ENCODE results near the gene KBTBD4.
"Not testable (repeated sequence)": the region's sequence is repeated elsewhere in the genome, so short reads cannot be mapped to it uniquely, and the experiment has no call there.

Gene KBTBD4

DNA sequence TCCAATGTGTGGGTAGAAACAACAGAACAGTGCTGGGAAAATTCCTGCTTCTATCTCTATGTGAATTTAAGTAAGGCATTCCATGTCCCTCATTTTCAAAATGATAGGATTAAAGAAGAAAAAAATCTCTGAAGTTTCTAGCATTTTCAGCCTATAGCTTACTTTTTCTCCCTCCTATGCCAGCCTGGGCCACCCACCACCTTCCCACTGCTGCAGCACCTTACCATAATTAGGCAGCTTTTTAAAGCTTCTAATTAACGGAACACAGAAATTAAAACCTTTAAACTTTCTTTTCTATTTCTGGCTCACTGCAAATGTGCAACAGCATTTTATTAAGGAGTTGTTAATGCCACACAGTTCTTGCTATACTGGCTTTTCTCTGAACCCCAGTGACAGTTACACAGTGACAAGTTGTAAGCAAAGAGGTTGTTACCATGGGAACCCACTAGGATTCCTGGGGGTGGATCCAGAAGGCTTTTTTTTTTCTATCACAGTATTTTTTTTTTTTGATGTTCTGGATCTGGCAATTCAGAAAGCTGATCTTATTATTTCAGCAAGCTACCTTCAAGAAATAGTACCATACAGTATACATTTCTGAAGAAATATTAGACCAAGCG is 46.1 kb downstream of the KBTBD4 start:
- Histone ChIP-seq H3K27me3 (no peaks in the 10 kb centered on the region), H3K4me2 (peak overlapping the region; percentile 60 to 77 (median 74)), H3K27ac (peak overlapping the region; percentile 6 to 83 (median 78); a peak in 21 of 22 replicates), H3K4me1 (peaks cover 60 to 81% (median 71%) of the 10 kb centered on the region in 10 experiments), H3K9me3 (replicated peaks in 1 of 11) (no peaks in the 10 kb centered on the region), H4K20me1 (peaks cover 90 to 100% (median 100%) of the 10 kb centered on the region in 11 experiments), H3K4me3 (no peak overlapping the region), H3K36me3 (peaks cover 24 to 68% (median 62%) of the 10 kb centered on the region in 11 experiments; a peak in 21 of 22 replicates), H3K9ac (peak overlapping the region in 10 of 11 experiments; percentile 19 to 63 (median 50); a peak in 17 of 22 replicates)
- TF ChIP-seq Cebpa-rat (IDR thresholded peaks at IDR 0.05) = no peak

DNA sequence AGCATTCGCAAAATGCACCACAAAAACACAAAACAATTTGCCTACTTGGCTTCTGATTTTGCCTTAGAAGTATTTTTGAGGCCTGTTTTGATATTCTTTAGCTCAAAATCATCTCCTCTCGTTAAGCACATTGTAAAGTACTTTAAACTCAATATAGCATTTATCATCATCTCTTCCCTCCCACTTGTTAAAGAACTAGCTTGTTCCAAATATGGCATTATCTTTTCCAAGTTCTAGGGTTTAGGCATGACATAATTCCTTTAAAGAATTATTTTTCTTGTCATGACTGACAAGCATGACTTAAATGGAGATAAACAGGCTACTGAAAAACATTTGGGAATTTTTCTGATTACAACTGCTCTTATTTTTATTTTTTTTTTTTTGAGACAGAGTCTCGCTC is 47.1 kb downstream of the KBTBD4 start:
- H3K36me3 ChIP-seq = peaks cover 24 to 73% (median 61%) of the 10 kb centered on the region in 11 experiments; a peak in 21 of 22 replicates

DNA sequence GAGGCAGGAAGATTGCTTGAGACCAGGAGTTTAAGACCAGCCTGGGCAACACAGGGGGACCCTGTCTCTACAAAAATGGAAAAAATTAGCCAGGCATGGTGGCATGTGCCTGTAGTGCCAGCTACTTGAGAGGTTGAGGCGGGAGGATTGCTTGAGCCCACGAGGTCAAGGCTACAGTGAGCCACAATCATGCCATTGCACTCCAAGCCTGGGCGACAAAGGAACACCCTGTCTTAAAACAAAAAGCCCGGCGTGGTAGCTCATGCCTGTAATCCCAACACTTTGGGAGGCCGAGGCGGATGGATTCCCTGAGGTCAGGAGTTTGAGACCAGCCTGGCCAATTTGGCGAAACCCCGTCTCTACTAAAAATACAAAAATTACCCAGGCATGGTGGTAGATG is 48.0 kb downstream of the KBTBD4 start:
- not testable (repeated sequence) for H3K9me3 ChIP-seq (replicated peaks in 1 of 11); H3K27me3 ChIP-seq; H3K4me3 ChIP-seq
- peaks cover 90 to 100% (median 100%) of the 10 kb centered on the region in 11 experiments for H4K20me1 ChIP-seq
- peak overlapping the region in 4 of 11 experiments; percentile 4 to 60 (median 10); a peak in 1 of 22 replicates for H3K4me2 ChIP-seq
- H3K36me3 ChIP-seq = peaks cover 17 to 70% (median 56%) of the 10 kb centered on the region in 11 experiments; a peak in 21 of 22 replicates
- H3K4me1 ChIP-seq = peaks cover 46 to 81% (median 60%) of the 10 kb centered on the region in 10 experiments
- peak overlapping the region in 5 of 11 experiments; percentile 4 to 34 (median 15); a peak in 5 of 22 replicates for H3K9ac ChIP-seq
- peak overlapping the region in 9 of 11 experiments; percentile 13 to 83 (median 75); a peak in 15 of 22 replicates for H3K27ac ChIP-seq

More for the DNA sequence above, 47.1 kb downstream of the KBTBD4 start:
- Histone ChIP-seq H3K4me3 (no peak overlapping the region), H3K27ac (peak overlapping the region in 10 of 11 experiments; percentile 66 to 83 (median 78); a peak in 12 of 22 replicates), H3K9ac (peak overlapping the region in 2 of 11 experiments; percentile 35 to 58; a peak in 1 of 22 replicates), H3K27me3 (no peaks in the 10 kb centered on the region), H3K9me3 (replicated peaks in 1 of 11) (no peaks in the 10 kb centered on the region), H3K4me2 (peak overlapping the region in 10 of 11 experiments; percentile 60 to 77 (median 72); a peak in 18 of 22 replicates), H3K4me1 (peaks cover 52 to 81% (median 65%) of the 10 kb centered on the region in 10 experiments), H4K20me1 (peaks cover 90 to 100% (median 100%) of the 10 kb centered on the region in 11 experiments)
- no peak for TF ChIP-seq Cebpa-rat (IDR thresholded peaks at IDR 0.05)

DNA sequence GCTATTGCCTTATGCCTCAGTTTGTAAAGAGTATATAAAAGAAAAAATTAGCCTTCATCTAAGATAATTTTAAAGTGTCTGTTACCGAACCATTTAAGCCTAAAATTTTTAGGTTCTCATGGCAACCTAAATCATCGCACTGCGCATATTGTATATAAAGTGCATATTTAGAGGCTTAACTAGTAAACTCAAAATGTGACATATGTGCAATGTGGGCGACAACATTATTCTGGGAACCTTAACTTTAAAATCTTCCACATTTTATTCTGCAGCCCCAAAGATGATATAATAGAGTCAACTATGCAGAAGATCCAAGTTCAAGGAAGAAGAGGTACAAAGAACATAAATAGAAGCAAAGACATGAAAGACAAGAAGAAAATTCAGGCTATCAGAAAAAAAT is 48.8 kb downstream of the KBTBD4 start:
- peak overlapping the region in 2 of 11 experiments; percentile 79 to 83; a peak in 3 of 22 replicates for H3K27ac ChIP-seq
- H3K4me3 ChIP-seq = no peak overlapping the region
- peaks cover 49 to 81% (median 60%) of the 10 kb centered on the region in 10 experiments for H3K4me1 ChIP-seq
- H3K9me3 ChIP-seq (replicated peaks in 1 of 11) = no peaks in the 10 kb centered on the region
- peaks cover 15 to 67% (median 57%) of the 10 kb centered on the region in 11 experiments; a peak in 21 of 22 replicates for H3K36me3 ChIP-seq
- H3K27me3 ChIP-seq = no peaks in the 10 kb centered on the region
- peaks cover 92 to 100% (median 100%) of the 10 kb centered on the region in 11 experiments for H4K20me1 ChIP-seq
- TF ChIP-seq Cebpa-rat (IDR thresholded peaks at IDR 0.05) = no peak
- no peak overlapping the region for H3K4me2 ChIP-seq
- 0 out of 22 replicates have a peak overlapping the region, but pooled peaks of 1 of the 11 experiments have one; percentile 31 for H3K9ac ChIP-seq

DNA sequence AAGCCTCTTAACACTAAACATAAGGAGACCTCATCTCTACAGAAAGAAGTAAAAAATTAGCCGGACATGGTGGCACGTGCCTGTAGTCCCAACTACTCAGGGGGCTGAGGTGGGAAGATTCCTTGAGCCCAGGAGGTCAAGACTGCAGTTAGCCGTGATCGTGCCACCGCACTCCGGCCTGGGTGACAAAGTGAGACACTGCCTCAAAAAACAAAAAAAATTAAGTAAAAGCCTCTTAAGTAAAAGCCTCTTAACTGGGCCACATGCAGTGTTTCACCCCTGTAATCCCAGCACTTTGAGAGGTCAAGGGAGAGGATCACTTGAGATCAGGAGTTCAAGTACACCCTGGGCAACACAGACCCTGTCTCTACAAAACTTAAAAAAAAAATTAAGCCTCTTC is 51.6 kb downstream of the KBTBD4 start:
- Histone ChIP-seq H3K4me2 (peak overlapping the region in 2 of 11 experiments; percentile 32 to 92; a peak in 2 of 22 replicates), H4K20me1 (peaks cover 98 to 100% (median 100%) of the 10 kb centered on the region in 11 experiments), H3K36me3 (peaks cover 15 to 54% (median 50%) of the 10 kb centered on the region in 11 experiments; a peak in 21 of 22 replicates), H3K4me3 (no peak overlapping the region), H3K27me3 (no peaks in the 10 kb centered on the region), H3K27ac (0 out of 22 replicates have a peak overlapping the region, but pooled peaks of 2 of the 11 experiments have one; percentile 3 to 10), H3K9ac (peak overlapping the region in 2 of 11 experiments; percentile 43 to 52; a peak in 2 of 22 replicates), H3K4me1 (peaks cover 40 to 81% (median 53%) of the 10 kb centered on the region in 10 experiments), H3K9me3 (replicated peaks in 1 of 11) (no peaks in the 10 kb centered on the region)
- no peak for TF ChIP-seq Cebpa-rat (IDR thresholded peaks at IDR 0.05)

DNA sequence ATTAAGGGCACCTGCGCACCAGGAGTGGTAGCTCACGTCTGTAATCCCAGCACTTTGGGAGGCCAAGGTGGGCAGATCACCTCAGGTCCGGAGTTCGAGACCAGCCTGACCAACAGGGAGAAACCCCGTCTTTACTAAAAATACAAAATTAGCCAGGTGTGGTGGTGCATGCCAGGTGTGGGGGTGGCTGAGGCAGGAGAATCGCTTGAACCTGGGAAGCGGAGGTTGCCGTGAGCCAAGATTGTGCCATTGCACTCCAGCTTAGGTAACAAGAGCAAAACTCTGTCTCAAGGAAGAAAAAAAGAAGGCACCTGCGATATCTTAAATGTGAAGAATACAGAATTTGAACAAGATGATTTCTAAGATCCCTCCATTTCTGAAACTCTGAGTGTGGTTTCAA is 52.7 kb downstream of the KBTBD4 start:
- peak overlapping the region in 9 of 11 experiments; percentile 11 to 92 (median 39); a peak in 14 of 22 replicates for H3K4me2 ChIP-seq
- H3K9me3 ChIP-seq (replicated peaks in 1 of 11); H3K4me3 ChIP-seq; H3K27me3 ChIP-seq: not testable (repeated sequence)
- H3K4me1 ChIP-seq = peaks cover 31 to 81% (median 43%) of the 10 kb centered on the region in 10 experiments
- peak overlapping the region in 2 of 11 experiments; percentile 53 to 77; a peak in 3 of 22 replicates for H3K9ac ChIP-seq
- peaks cover 99 to 100% (median 100%) of the 10 kb centered on the region in 11 experiments for H4K20me1 ChIP-seq
- peaks cover 14 to 54% (median 46%) of the 10 kb centered on the region in 11 experiments; a peak in 21 of 22 replicates for H3K36me3 ChIP-seq
- peak overlapping the region in 3 of 11 experiments; percentile 80 to 85 (median 80); a peak in 4 of 22 replicates for H3K27ac ChIP-seq

DNA sequence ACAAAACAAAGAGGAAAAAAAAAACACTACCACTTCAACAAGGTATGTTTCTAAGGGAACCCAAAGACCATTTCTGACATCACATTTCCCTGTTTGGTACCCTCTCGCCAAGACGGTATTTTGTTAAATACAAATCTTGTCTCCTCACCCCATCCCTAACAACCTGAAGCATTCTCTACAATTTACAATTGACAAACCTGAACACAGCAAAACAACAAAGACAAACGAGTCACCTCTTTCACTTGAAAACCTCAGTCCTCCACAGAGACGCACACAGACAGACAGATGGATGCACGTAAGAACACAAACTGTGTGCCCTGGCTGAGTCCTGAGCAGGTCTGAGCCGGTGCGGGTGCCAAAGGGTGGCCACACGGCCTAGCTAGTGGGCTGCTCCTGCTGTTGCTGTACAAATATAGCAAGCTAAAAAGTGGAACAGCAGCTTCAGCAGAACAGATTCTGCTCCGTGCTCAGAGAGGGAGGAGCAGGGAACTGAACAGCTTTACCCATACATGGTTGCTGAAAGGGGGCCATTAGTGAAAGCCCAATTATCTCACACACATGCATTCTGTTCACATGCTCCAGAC is 54.4 kb downstream of the KBTBD4 start:
- Histone ChIP-seq H3K36me3 (peaks cover 10 to 51% (median 41%) of the 10 kb centered on the region in 11 experiments; a peak in 21 of 22 replicates), H3K27ac (peak overlapping the region; percentile 6 to 85 (median 62); a peak in 21 of 22 replicates), H3K4me2 (peak overlapping the region; percentile 28 to 92 (median 70)), H3K9ac (peak overlapping the region; percentile 10 to 77 (median 39); a peak in 18 of 22 replicates), H3K9me3 (replicated peaks in 1 of 11) (no peaks in the 10 kb centered on the region), H3K4me3 (peak overlapping the region in 2 of 10 experiments; percentile 27 to 36; a peak in 3 of 20 replicates), H3K4me1 (peaks cover 37 to 89% (median 46%) of the 10 kb centered on the region in 10 experiments), H4K20me1 (peaks cover 99 to 100% (median 100%) of the 10 kb centered on the region in 11 experiments), H3K27me3 (no peaks in the 10 kb centered on the region)
- no peak for TF ChIP-seq Cebpa-rat (IDR thresholded peaks at IDR 0.05)

DNA sequence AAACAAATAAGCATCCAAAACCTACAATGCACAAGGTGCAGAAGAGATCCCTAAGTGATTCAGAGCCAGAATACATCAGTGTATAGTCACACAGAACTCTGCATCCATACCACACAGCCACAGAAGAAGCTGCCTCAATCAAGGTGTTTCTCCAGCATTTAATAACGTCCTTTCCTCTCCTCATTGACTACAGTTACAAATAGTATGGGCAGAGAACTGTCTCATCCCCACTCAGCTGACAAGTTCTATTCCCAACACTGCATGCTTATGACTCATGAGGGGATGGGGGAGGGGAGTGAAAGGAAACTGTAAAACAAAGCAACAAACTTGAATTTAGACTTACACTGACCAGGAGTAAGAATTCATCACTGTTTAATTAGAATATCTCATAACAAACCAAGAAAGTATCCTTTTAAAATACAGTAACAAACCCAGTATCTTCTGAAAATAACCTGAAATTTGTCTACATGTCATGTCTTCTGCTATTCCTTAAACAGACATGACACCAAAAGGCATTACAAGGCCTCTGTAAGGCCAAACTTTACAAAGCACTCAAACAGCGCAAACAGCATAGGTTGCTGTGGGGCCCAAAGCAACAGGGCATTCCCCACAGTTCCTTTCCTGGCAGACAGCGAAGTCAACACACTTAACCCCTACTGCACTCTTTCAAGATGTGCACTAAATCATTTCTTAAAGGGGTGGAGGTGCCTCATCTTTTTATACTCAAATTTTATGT is 55.1 kb downstream of the KBTBD4 start:
- Histone ChIP-seq H3K27me3 (no peaks in the 10 kb centered on the region), H3K36me3 (peaks cover 7 to 51% (median 38%) of the 10 kb centered on the region in 11 experiments; a peak in 20 of 22 replicates), H3K4me3 (peak overlapping the region in 2 of 10 experiments; percentile 27 to 36; a peak in 4 of 20 replicates), H3K27ac (peak overlapping the region; percentile 6 to 85 (median 62); a peak in 21 of 22 replicates), H3K9ac (peak overlapping the region; percentile 10 to 77 (median 44); a peak in 16 of 22 replicates), H3K4me1 (peaks cover 42 to 94% (median 52%) of the 10 kb centered on the region in 10 experiments), H3K9me3 (replicated peaks in 1 of 11) (no peaks in the 10 kb centered on the region), H3K4me2 (peak overlapping the region; percentile 28 to 92 (median 70)), H4K20me1 (peaks cover 99 to 100% (median 100%) of the 10 kb centered on the region in 11 experiments)
- TF ChIP-seq Cebpa-rat (IDR thresholded peaks at IDR 0.05) = no peak
